ENCODE results near the gene TTC39B. TPM values are rescaled to one million over a fixed set of nuclear protein-coding genes. Genes with fewer than 3 reads are reported as not detected.
"Not testable (repeated sequence)": the region's sequence is repeated elsewhere in the genome, so short reads cannot be mapped to it uniquely, and the experiment has no call there.

The TTC39B gene
- polyA plus RNA-seq, result 0.36 TPM

- no peaks in the 10 kb centered on the region for H3K36me3 Mint-ChIP-seq
- peaks cover 0 to 2% (median 0%) of the 10 kb centered on the region in 3 donors for H3K9me3 Mint-ChIP-seq
- H3K27ac Mint-ChIP-seq, result peak within 1 kb of the TSS; percentile 77 to 83 (median 78)
- H3K4me1 Mint-ChIP-seq, result peaks cover 20 to 22% (median 22%) of the 10 kb centered on the region in 3 donors
- H3K27me3 Mint-ChIP-seq, result no peaks in the 10 kb centered on the region
- peak within 1 kb of the TSS; percentile 87 to 98 (median 96) for H3K4me3 Mint-ChIP-seq
These were observed at the start of gene TTC39B for GRCh38 chr9:15306757-15307522. Gene TTC39B, minus strand, starts transcription at chr9:15307216. Its CDS starts 91 bp downstream, at chr9:15307125.

GRCh38 chr9:15355669-15356068, 48.7 kb upstream of the TTC39B start:
- H3K4me1 Mint-ChIP-seq, result peaks cover 0 to 10% (median 6%) of the 10 kb centered on the region in 3 donors
- no peak overlapping the region for H3K4me3 Mint-ChIP-seq
- H3K36me3 Mint-ChIP-seq, result no peaks in the 10 kb centered on the region
- H3K27ac Mint-ChIP-seq, result no peak overlapping the region
- H3K9me3 Mint-ChIP-seq, result no peaks in the 10 kb centered on the region
- H3K27me3 Mint-ChIP-seq, result peaks cover 1% of the 10 kb centered on the region

GRCh38 chr9:15354713-15355112, 47.7 kb upstream of the TTC39B start:
- no peaks in the 10 kb centered on the region for H3K36me3 Mint-ChIP-seq
- H3K9me3 Mint-ChIP-seq, result no peaks in the 10 kb centered on the region
- peaks cover 0 to 10% (median 6%) of the 10 kb centered on the region in 3 donors for H3K4me1 Mint-ChIP-seq
- H3K27ac Mint-ChIP-seq, result no peak overlapping the region
- no peak overlapping the region for H3K4me3 Mint-ChIP-seq
- H3K27me3 Mint-ChIP-seq, result no peaks in the 10 kb centered on the region

GRCh38 chr9:15353892-15354291, 46.9 kb upstream of the TTC39B start:
- H3K27ac Mint-ChIP-seq, result no peak overlapping the region
- H3K36me3 Mint-ChIP-seq, result no peaks in the 10 kb centered on the region
- H3K4me3 Mint-ChIP-seq, result no peak overlapping the region
- no peaks in the 10 kb centered on the region for H3K27me3 Mint-ChIP-seq
- H3K9me3 Mint-ChIP-seq, result no peaks in the 10 kb centered on the region
- H3K4me1 Mint-ChIP-seq, result peaks cover 0 to 10% (median 6%) of the 10 kb centered on the region in 3 donors

GRCh38 chr9:15352306-15352705, 45.3 kb upstream of the TTC39B start:
- H3K27me3 Mint-ChIP-seq, result no peaks in the 10 kb centered on the region
- H3K4me3 Mint-ChIP-seq, result no peak overlapping the region
- H3K9me3 Mint-ChIP-seq, result no peaks in the 10 kb centered on the region
- H3K36me3 Mint-ChIP-seq, result no peaks in the 10 kb centered on the region
- peaks cover 0 to 7% (median 5%) of the 10 kb centered on the region in 3 donors for H3K4me1 Mint-ChIP-seq
- H3K27ac Mint-ChIP-seq, result no peak overlapping the region

GRCh38 chr9:15349892-15350761, 43.1 kb upstream of the TTC39B start:
- Mint-ChIP-seq H3K27ac (no peak overlapping the region), H3K27me3 (no peaks in the 10 kb centered on the region), H3K9me3 (no peaks in the 10 kb centered on the region), H3K4me3 (no peak overlapping the region), H3K36me3 (no peaks in the 10 kb centered on the region), H3K4me1 (peaks cover 0 to 1% (median 0%) of the 10 kb centered on the region in 3 donors)

- peaks cover under 1% of the 10 kb centered on the region for H3K27me3 Mint-ChIP-seq
- no peaks in the 10 kb centered on the region for H3K4me1 Mint-ChIP-seq
- H3K4me3 Mint-ChIP-seq, result no peak overlapping the region
- H3K36me3 Mint-ChIP-seq, result peaks cover 2% of the 10 kb centered on the region
- H3K9me3 Mint-ChIP-seq, result peaks cover 0 to 2% (median 0%) of the 10 kb centered on the region in 3 donors
- H3K27ac Mint-ChIP-seq, result no peak overlapping the region
These were observed 39.8 kb upstream of the TTC39B start for GRCh38 chr9:15346837-15347236.

- Mint-ChIP-seq H3K36me3 (peaks cover 5% of the 10 kb centered on the region), H3K27ac (no peak overlapping the region)
These were observed 37.2 kb upstream of the TTC39B start for GRCh38 chr9:15344191-15344590.

GRCh38 chr9:15333376-15333881, 26.4 kb upstream of the TTC39B start:
- no peaks in the 10 kb centered on the region for H3K36me3 Mint-ChIP-seq
- no peak overlapping the region for H3K4me3 Mint-ChIP-seq
- H3K9me3 Mint-ChIP-seq, result peaks cover 0 to 2% (median 2%) of the 10 kb centered on the region in 3 donors
- peaks cover 0 to 2% (median 0%) of the 10 kb centered on the region in 3 donors for H3K4me1 Mint-ChIP-seq
- no peak overlapping the region for H3K27ac Mint-ChIP-seq
- peaks cover 4% of the 10 kb centered on the region for H3K27me3 Mint-ChIP-seq

More at GRCh38 chr9:15344191-15344590, 37.2 kb upstream of the TTC39B start:
- Mint-ChIP-seq H3K4me1 (no peaks in the 10 kb centered on the region), H3K27me3 (peaks cover 6% of the 10 kb centered on the region), H3K9me3 (peaks cover 0 to 2% (median 0%) of the 10 kb centered on the region in 3 donors), H3K4me3 (no peak overlapping the region)

- peaks cover 0 to 6% (median 2%) of the 10 kb centered on the region in 3 donors for H3K4me1 Mint-ChIP-seq
- H3K36me3 Mint-ChIP-seq, result no peaks in the 10 kb centered on the region
- H3K27ac Mint-ChIP-seq, result no peak overlapping the region
- H3K4me3 Mint-ChIP-seq, result no peak overlapping the region
- H3K9me3 Mint-ChIP-seq, result peaks cover 0 to 2% (median 2%) of the 10 kb centered on the region in 3 donors
- peaks cover 4% of the 10 kb centered on the region for H3K27me3 Mint-ChIP-seq
These were observed 25.9 kb upstream of the TTC39B start for GRCh38 chr9:15332939-15333338.

GRCh38 chr9:15329539-15330109, 22.6 kb upstream of the TTC39B start:
- Mint-ChIP-seq H3K36me3 (no peaks in the 10 kb centered on the region), H3K9me3 (peaks cover under 1 to 6% (median 2%) of the 10 kb centered on the region in 3 donors), H3K27ac (no peak overlapping the region), H3K4me1 (peaks cover 0 to 6% (median 2%) of the 10 kb centered on the region in 3 donors), H3K27me3 (peaks cover 2% of the 10 kb centered on the region), H3K4me3 (no peak overlapping the region)

- Mint-ChIP-seq H3K27ac (no peak overlapping the region), H3K9me3 (peaks cover 4 to 6% (median 4%) of the 10 kb centered on the region in 3 donors), H3K4me3 (no peak overlapping the region), H3K4me1 (peaks cover 0 to 6% (median 2%) of the 10 kb centered on the region in 3 donors), H3K27me3 (peaks cover 4% of the 10 kb centered on the region), H3K36me3 (no peaks in the 10 kb centered on the region)
These were observed 21.9 kb upstream of the TTC39B start for GRCh38 chr9:15328946-15329345.

GRCh38 chr9:15322695-15323094, 15.7 kb upstream of the TTC39B start:
- not testable (repeated sequence) for H3K4me3 Mint-ChIP-seq, H3K27ac Mint-ChIP-seq, H3K36me3 Mint-ChIP-seq, H3K27me3 Mint-ChIP-seq, H3K4me1 Mint-ChIP-seq
- H3K9me3 Mint-ChIP-seq, result peaks cover 5 to 11% (median 8%) of the 10 kb centered on the region in 3 donors

- not testable (repeated sequence) for H3K9me3 Mint-ChIP-seq, H3K27me3 Mint-ChIP-seq, H3K4me3 Mint-ChIP-seq, H3K4me1 Mint-ChIP-seq, H3K27ac Mint-ChIP-seq, H3K36me3 Mint-ChIP-seq
These were observed 12.6 kb upstream of the TTC39B start for GRCh38 chr9:15319661-15320060.

GRCh38 chr9:15317836-15318235, 10.8 kb upstream of the TTC39B start:
- Mint-ChIP-seq H3K36me3 (no peaks in the 10 kb centered on the region), H3K4me1 (no peaks in the 10 kb centered on the region), H3K27me3 (peaks cover 5% of the 10 kb centered on the region), H3K9me3 (peaks cover 2 to 8% (median 2%) of the 10 kb centered on the region in 3 donors), H3K4me3 (no peak overlapping the region), H3K27ac (no peak overlapping the region)

Data from IgD-negative memory B cell (primary cell).